ENCODE results near the gene MARCHF2. TPM values are rescaled to one million over a fixed set of nuclear protein-coding genes. Genes with fewer than 3 reads are reported as not detected.
"Not testable (repeated sequence)": the region's sequence is repeated elsewhere in the genome, so short reads cannot be mapped to it uniquely, and the experiment has no call there.

The MARCHF2 gene
- total RNA-seq, 4 donors from 2014 or later = 167 to 296 (median 203) TPM

DNA sequence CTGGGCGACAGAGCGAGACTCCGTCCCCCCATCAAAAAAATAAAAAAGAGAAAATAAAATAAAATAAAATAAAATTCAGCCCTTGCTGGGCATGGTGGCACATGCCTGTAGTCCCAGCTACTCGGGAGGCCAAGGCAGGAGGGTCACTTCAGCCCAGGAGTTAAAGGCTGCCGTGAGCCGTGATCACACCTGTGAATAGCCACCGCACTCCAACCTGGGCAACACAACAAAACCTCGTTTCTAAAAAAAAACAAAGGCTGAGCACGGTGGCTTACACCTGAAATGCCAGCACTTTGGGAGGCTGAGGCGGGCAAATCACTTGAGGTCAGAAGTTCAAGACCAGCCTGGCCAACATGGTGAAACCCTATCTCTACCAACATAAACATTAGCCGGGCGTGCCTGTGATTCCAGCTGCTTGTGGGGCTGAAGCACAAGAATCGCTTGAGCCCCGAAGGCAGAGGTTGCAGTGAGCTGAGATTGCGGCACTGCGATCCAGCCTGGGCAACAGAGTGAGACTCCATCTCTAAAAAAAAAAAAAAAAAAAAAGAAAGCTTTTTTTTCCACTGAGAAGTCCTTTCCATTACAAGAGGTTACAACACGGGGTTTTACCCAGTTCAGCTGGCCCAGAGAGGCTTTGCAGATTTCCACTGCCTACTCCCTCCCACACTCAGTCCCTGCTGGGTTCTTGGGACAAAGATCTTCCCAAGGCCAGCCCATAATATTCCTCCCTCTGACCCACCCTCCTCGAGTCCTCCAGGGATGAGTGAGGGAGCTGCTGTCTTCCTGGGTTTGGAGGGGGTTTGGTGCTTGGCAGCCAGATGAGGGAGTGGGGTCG lies 42.7 kb upstream of the MARCHF2 start:
- ATAC-seq (ENCODE audit: low FRiP score) (no peak), DNase-seq (ENCODE audit: low spot score) (no peak)
- TF ChIP-seq, protein P1, sequence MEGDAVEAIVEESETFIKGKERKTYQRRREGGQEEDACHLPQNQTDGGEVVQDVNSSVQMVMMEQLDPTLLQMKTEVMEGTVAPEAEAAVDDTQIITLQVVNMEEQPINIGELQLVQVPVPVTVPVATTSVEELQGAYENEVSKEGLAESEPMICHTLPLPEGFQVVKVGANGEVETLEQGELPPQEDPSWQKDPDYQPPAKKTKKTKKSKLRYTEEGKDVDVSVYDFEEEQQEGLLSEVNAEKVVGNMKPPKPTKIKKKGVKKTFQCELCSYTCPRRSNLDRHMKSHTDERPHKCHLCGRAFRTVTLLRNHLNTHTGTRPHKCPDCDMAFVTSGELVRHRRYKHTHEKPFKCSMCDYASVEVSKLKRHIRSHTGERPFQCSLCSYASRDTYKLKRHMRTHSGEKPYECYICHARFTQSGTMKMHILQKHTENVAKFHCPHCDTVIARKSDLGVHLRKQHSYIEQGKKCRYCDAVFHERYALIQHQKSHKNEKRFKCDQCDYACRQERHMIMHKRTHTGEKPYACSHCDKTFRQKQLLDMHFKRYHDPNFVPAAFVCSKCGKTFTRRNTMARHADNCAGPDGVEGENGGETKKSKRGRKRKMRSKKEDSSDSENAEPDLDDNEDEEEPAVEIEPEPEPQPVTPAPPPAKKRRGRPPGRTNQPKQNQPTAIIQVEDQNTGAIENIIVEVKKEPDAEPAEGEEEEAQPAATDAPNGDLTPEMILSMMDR (IDR thresholded peaks at IDR 0.05) = no peak

DNA sequence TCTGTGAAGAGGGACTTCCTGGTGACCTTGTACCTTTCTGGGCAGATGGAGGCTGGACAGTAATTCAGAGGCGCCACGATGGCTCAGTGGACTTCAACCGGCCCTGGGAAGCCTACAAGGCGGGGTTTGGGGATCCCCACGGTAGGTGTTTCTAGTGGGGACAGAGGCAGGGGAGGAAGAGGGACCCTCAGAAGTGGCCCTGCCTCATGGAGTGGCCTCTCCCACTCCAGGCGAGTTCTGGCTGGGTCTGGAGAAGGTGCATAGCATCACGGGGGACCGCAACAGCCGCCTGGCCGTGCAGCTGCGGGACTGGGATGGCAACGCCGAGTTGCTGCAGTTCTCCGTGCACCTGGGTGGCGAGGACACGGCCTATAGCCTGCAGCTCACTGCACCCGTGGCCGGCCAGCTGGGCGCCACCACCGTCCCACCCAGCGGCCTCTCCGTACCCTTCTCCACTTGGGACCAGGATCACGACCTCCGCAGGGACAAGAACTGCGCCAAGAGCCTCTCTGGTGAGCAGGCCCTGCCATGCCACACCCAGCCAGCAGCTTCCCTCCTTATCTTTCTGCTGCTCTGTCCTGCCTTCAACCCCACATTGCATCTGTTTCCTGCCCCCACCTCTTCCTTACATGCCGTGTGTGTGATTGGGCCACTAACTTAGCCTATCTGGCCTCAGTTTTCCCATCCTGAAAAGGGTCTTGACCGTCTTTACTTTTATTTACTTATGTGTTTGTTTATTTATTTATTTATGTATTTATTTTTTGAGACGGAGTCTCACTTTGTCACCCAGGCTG lies 41.9 kb upstream of the MARCHF2 start:
- TF ChIP-seq, protein P1 (IDR thresholded peaks at IDR 0.05) = no peak
- no peak for DNase-seq (ENCODE audit: low spot score)
- ATAC-seq (ENCODE audit: low FRiP score) = no peak

DNA sequence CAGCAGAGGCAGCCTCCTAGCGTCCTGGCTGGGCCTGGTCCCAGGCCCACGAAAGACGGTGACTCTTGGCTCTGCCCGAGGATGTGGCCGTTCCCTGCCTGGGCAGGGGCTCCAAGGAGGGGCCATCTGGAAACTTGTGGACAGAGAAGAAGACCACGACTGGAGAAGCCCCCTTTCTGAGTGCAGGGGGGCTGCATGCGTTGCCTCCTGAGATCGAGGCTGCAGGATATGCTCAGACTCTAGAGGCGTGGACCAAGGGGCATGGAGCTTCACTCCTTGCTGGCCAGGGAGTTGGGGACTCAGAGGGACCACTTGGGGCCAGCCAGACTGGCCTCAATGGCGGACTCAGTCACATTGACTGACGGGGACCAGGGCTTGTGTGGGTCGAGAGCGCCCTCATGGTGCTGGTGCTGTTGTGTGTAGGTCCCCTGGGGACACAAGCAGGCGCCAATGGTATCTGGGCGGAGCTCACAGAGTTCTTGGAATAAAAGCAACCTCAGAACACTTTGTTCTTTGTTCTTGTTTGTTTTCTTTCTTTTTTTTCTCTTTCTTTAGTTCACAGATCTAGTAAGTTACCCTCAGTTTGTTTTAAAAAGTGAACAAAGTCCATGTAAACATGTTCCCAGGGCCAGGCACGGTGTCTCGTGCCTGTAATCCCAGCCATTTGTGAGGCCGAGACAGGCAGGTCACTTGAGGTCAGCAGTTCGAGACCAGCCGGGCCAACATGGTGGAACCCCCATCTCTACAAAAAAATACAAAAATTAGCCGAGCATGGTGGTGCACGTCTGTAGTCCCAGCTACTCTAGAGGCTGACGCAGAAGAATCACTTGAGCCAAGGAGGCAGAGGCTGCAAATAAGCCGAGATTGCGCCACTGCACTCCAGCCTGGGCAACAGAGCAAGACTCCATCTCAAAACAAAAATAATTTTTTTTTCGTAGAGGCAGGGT lies 39.0 kb upstream of the MARCHF2 start:
- TF ChIP-seq, protein P1 (IDR thresholded peaks at IDR 0.05) = no peak
- no peak for ATAC-seq (ENCODE audit: low FRiP score)
- DNase-seq (ENCODE audit: low spot score) = no peak

DNA sequence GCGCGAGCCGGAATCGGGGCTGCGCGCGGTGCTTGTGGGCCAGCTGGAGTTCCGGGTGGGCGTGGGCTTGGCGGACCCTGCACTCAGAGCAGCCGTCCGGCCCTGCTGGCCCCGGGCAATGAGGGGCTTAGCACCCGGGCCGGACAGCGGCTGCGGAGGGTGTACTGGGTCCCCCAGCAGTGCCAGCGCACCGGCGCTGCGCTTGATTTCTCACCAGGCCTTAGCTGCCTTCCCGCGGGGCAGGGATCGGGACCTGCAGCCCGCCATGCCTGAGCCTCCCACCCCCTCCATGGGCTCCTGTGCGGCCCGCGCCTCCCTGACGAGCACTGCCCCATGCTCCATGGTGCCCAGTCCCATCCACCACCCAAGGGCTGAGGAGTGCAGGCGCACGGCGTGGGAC lies 37.3 kb upstream of the MARCHF2 start:
- DNase-seq (ENCODE audit: low spot score); ATAC-seq (ENCODE audit: low FRiP score): not testable (repeated sequence)

DNA sequence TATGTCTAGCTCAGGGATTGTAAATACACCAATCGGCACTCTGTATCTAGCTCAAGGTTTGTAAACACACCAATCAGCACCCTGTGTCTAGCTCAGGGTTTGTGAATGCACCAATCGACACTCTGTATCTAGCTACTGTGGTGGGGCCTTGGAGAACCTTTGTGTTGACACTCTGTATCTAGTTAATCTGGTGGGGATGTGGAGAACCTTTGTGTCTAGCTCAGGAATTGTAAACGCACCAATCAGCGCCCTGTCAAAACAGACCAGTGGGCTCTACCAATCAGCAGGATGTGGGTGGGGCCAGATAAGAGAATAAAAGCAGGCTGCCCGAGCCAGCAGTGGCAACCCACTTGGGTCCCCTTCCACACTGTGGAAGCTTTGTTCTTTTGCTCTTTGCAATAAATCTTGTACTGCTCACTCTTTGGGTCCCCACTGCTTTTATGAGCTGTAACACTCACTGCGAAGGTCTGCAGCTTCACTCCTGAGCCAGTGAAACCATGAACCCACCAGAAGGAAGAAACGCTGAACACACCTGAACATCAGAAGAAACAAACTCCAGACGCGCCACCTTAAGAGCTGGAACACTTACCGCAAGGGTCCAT lies 36.6 kb upstream of the MARCHF2 start:
- not testable (repeated sequence) for DNase-seq (ENCODE audit: low spot score); ATAC-seq (ENCODE audit: low FRiP score)

DNA sequence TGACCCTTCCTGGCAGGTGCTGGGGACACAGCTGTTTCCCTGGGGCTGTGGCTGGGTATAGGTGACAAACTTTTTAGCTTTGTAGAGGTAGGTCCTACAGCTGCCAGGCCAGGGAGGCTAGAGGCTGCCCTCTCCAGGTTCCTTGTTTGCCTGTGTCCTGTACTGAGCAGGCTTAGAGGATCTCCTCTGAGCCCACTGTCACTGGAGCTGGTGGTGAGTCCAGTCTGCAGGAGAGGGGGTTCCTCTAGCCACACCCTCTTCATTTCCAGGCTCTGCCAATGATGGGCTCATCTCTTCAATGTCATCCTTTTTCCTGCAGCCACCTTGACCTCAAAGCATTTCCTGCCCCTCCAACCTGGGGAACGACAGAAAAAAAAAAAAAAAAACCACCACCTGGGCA lies 35.5 kb upstream of the MARCHF2 start:
- DNase-seq (ENCODE audit: low spot score) = no peak
- TF ChIP-seq, protein P1 (IDR thresholded peaks at IDR 0.05) = no peak
- no peak for ATAC-seq (ENCODE audit: low FRiP score)

DNA sequence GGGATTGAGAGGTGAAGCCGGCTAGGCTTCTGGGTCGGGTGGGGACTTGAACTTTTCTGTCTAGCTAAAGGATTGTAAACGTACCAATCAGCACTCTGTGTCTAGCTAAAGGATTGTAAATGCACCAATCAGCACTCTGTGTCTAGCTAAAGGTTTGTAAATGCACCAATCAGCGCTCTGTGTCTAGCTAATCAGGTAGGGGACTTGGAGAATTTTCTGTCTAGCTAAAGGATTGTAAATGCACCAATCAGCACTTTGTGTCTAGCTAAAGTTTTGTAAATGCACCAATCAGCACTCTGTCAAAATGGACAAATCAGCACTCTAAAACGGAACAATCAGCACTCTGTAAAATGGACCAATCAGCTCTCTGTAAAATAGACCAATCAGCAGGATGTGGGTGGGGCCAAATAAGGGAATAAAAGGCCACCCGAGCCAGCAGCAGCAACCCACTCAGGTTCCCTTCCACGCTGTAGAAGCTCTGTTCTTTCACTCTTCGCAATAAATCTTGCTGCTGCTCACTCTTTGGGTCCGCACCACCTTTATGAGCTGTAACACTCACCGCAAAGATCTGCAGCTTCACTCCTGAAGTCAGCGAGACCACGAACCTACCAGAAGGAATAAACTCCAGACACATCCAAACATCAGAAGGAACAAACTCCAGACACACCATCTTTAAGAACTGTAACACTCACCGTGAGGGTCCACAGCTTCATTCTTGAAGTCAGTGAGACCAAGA lies 33.8 kb upstream of the MARCHF2 start:
- DNase-seq (ENCODE audit: low spot score); ATAC-seq (ENCODE audit: low FRiP score): not testable (repeated sequence)

DNA sequence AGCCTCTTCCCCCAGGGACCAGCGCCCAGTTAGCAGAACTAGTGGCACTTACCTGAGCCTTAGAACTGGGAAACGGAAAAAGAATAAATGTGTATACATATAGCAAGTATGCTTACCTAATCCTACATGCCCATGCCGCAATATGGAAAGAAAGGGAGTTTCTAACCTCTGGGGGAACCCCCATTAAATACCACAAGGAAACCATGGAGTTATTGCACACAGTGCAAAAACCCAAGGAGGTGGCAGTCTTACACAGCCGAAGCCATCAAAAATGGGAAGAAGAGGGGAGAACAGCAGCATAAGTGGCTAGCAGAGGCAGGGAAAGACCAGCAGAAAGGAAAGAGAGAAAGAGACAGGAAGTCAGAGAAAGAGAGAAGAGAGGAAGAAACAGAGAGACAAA lies 28.5 kb upstream of the MARCHF2 start:
- not testable (repeated sequence) for DNase-seq (ENCODE audit: low spot score); ATAC-seq (ENCODE audit: low FRiP score)

DNA sequence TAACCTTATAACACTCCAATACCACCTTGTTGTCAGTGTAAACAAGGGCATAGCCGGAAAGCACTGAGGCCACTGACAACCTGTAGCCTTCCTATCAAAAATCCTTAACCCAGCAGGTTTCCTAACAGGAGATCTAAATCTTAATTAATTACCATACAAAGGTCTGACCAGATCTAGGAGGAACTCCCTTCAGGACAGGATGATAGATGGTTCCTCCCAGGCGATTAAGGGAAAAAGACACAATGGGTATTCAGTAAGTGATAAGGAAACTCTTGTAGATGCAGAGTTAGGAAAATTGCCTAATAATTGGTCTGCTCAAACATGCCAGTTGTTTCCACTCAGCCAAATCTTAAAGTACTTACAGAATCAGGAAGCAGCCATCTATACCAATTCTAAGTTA lies 28.0 kb upstream of the MARCHF2 start:
- DNase-seq (ENCODE audit: low spot score); ATAC-seq (ENCODE audit: low FRiP score): not testable (repeated sequence)

DNA sequence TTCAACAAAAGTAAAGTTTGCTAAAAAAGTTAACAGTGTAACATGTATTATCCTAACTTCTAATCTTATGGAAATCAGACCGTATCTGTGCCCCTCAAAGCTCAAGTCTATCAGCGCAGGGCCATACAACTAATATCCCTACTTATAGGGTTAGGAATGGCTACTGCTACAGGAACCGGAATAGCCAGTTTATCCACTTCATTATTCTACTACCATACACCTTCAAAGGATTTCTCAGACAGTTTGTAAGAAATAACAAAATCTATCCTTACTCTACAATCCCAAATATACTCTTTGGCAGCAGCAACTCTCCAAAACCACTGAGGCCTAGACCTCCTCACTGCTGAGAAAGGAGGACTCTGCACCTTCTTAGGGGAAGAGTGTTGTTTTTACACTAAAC lies 27.5 kb upstream of the MARCHF2 start:
- ATAC-seq (ENCODE audit: low FRiP score) = not testable (repeated sequence)

DNA sequence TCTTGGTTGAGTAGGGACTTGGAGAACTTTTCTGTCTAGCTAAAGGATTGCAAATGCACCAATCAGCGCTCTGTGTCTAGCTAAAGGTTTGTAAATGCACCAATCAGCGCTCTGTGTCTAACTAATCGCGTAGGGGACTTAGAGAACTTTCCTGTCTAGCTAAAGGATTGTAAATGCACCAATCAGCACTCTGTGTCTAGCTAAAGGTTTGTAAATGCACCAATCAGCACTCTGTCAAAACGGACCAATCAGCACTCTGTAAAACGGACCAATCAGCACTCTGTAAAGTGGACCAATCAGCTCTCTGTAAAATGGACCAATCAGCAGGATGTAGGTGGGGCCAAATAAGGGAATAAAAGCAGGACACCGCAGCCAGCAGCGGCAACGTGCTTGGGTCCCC lies 26.7 kb upstream of the MARCHF2 start:
- not testable (repeated sequence) for DNase-seq (ENCODE audit: low spot score); ATAC-seq (ENCODE audit: low FRiP score)

More for the DNA sequence above, 27.5 kb upstream of the MARCHF2 start:
- DNase-seq (ENCODE audit: low spot score) = not testable (repeated sequence)

Data from omental fat pad (tissue), 4 donors.